ENCODE results near the gene BTBD1.

Gene BTBD1

GRCh38 chr15:83112233-83112955, 45.3 kb upstream of the BTBD1 start:
- no peak for DNase-seq
- Histone ChIP-seq H3K4me1 (ENCODE audit: insufficient read depth, low read length) (peaks cover 18% of the 10 kb centered on the region), H2AFZ (ENCODE audit: low read depth, low read length) (no peak overlapping the region), H3K36me3 (ENCODE audit: insufficient read depth, low read length) (0 out of 2 replicates have a peak, but pooled peaks cover 3% of the 10 kb centered on the region), H3K4me3 (ENCODE audit: low read depth in 1 of 2, low read length in 2 of 2) (no peak overlapping the region), H3K79me2 (ENCODE audit: insufficient read depth, low read length) (no peaks in the 10 kb centered on the region), H3K27me3 (ENCODE audit: insufficient read depth, low read length, poor library complexity) (no peaks in the 10 kb centered on the region), H3K9me3 (ENCODE audit: insufficient read depth, low read length, severe bottlenecking) (no peaks in the 10 kb centered on the region), H3K4me2 (ENCODE audit: insufficient read depth, low read length) (no peak overlapping the region), H3K9ac (ENCODE audit: low read depth, low read length) (no peak overlapping the region), H4K20me1 (ENCODE audit: insufficient read depth, low read length) (no peaks in the 10 kb centered on the region), H3K27ac (ENCODE audit: low read length) (no peak overlapping the region)
- no peak for ATAC-seq (ENCODE audit: insufficient read depth, low read depth)
- no peak for TF ChIP-seq EZH2 (IDR thresholded peaks at IDR 0.05; ENCODE audit: borderline replicate concordance, low read depth, low read length, severe bottlenecking)
- no peak for TF ChIP-seq CTCF (IDR thresholded peaks at IDR 0.05; ENCODE audit: borderline replicate concordance, extremely low read depth, low read length, poor library complexity, severe bottlenecking)

GRCh38 chr15:83111149-83111548, 44.1 kb upstream of the BTBD1 start:
- H4K20me1 ChIP-seq (ENCODE audit: insufficient read depth, low read length): no peaks in the 10 kb centered on the region
- ATAC-seq (ENCODE audit: insufficient read depth, low read depth) (no peak), DNase-seq (no peak)
- H3K36me3 ChIP-seq (ENCODE audit: insufficient read depth, low read length): 0 out of 2 replicates have a peak, but pooled peaks cover 3% of the 10 kb centered on the region
- no peaks in the 10 kb centered on the region for H3K79me2 ChIP-seq (ENCODE audit: insufficient read depth, low read length)
- H3K9me3 ChIP-seq (ENCODE audit: insufficient read depth, low read length, severe bottlenecking): no peaks in the 10 kb centered on the region
- H3K27ac ChIP-seq (ENCODE audit: low read length): no peak overlapping the region
- H3K4me2 ChIP-seq (ENCODE audit: insufficient read depth, low read length): no peak overlapping the region
- H3K9ac ChIP-seq (ENCODE audit: low read depth, low read length): no peak overlapping the region
- no peaks in the 10 kb centered on the region for H3K27me3 ChIP-seq (ENCODE audit: insufficient read depth, low read length, poor library complexity)
- no peak for TF ChIP-seq CTCF (IDR thresholded peaks at IDR 0.05; ENCODE audit: borderline replicate concordance, extremely low read depth, low read length, poor library complexity, severe bottlenecking)
- no peak for TF ChIP-seq EZH2 (IDR thresholded peaks at IDR 0.05; ENCODE audit: borderline replicate concordance, low read depth, low read length, severe bottlenecking)
- H3K4me3 ChIP-seq (ENCODE audit: low read depth in 1 of 2, low read length in 2 of 2): no peak overlapping the region
- no peak overlapping the region for H2AFZ ChIP-seq (ENCODE audit: low read depth, low read length)
- H3K4me1 ChIP-seq (ENCODE audit: insufficient read depth, low read length): peaks cover 26% of the 10 kb centered on the region

- TF ChIP-seq EZH2 (IDR thresholded peaks at IDR 0.05; ENCODE audit: borderline replicate concordance, low read depth, low read length, severe bottlenecking) (no peak), CTCF (IDR thresholded peaks at IDR 0.05; ENCODE audit: borderline replicate concordance, extremely low read depth, low read length, poor library complexity, severe bottlenecking) (no peak)
- Histone ChIP-seq H3K4me2 (ENCODE audit: insufficient read depth, low read length) (no peak overlapping the region), H3K4me3 (ENCODE audit: low read depth in 1 of 2, low read length in 2 of 2) (no peak overlapping the region), H3K9ac (ENCODE audit: low read depth, low read length) (no peak overlapping the region), H3K9me3 (ENCODE audit: insufficient read depth, low read length, severe bottlenecking) (no peaks in the 10 kb centered on the region), H3K79me2 (ENCODE audit: insufficient read depth, low read length) (no peaks in the 10 kb centered on the region), H3K27ac (ENCODE audit: low read length) (no peak overlapping the region), H3K36me3 (ENCODE audit: insufficient read depth, low read length) (0 out of 2 replicates have a peak, but pooled peaks cover 1% of the 10 kb centered on the region), H3K27me3 (ENCODE audit: insufficient read depth, low read length, poor library complexity) (no peaks in the 10 kb centered on the region), H4K20me1 (ENCODE audit: insufficient read depth, low read length) (no peaks in the 10 kb centered on the region), H3K4me1 (ENCODE audit: insufficient read depth, low read length) (peaks cover 26% of the 10 kb centered on the region), H2AFZ (ENCODE audit: low read depth, low read length) (no peak overlapping the region)
- no peak for DNase-seq
- ATAC-seq (ENCODE audit: insufficient read depth, low read depth): no peak
These were observed 43.3 kb upstream of the BTBD1 start for GRCh38 chr15:83110381-83110780.
